ENCODE data around the gene KRT84.

DNA sequence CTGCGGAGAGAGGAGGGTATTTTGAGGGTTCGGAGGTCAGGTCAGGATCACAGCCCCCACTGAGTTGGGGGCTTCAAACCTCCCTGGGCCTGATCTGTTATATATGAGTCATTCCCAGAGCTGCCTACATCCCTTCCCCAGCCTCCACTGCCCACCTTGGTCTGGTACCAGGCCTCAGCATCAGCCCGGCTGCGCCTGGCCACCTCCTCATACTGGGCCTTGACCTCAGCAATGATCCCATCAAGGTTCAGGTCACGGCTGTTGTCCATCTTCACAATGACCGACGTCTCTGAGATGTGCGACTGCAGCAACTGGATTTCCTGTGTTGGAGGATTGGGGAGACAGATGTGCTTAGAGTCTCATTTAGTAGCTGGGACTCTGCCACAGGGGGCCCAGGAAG, 4.2 kb downstream of the KRT84 start:
- TF ChIP-seq POLR2A (IDR thresholded peaks at IDR 0.05; ENCODE audit: low read length) (no peak), GATA1 (IDR thresholded peaks at IDR 0.05; ENCODE audit: low read depth, low read length) (no peak)
